HG02973 (cell line): ENCODE results near the gene ABAT.
"Not testable (repeated sequence)": the region's sequence is repeated elsewhere in the genome, so short reads cannot be mapped to it uniquely, and the experiment has no call there.

Source experiments
- ATAC-seq: cut with Tn5 transposase; IDR thresholded peaks from one replicate; pipeline ENCODE4 v1.9.1; 2021; ENCODE audit warnings: moderate library complexity; ENCODE audit not compliant: unreplicated experiment

Gene ABAT

GRCh38 chr16:8678068-8678927 is 3.9 kb downstream of the ABAT start:
- no peak for ATAC-seq

DNA sequence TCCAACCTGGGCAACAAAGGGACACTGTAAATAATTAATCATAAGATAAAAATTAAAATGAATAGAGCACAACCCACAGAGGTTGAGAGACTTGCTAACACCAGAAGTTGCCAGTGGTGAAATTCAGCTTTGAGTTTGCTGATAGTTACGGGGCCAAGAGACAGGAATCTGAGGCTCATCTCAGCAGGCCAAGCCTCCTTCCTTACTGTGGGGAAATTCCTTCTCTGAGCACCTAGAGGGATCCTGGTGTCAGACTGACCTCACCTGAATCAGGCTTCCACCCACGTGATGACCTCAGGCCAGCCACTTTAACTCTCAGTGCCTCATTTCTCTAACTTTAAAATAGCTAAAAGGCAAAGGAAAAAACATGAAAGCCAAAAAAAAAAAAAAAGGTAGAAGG is 4.7 kb downstream of the ABAT start:
- no peak for ATAC-seq

- ATAC-seq: no peak
Observed at GRCh38 chr16:8682551-8683259, 8.3 kb downstream of the ABAT start.

- ATAC-seq: no peak
Observed at GRCh38 chr16:8683640-8684039, 9.2 kb downstream of the ABAT start.

GRCh38 chr16:8685617-8686016 is 11.2 kb downstream of the ABAT start:
- ATAC-seq: no peak

DNA sequence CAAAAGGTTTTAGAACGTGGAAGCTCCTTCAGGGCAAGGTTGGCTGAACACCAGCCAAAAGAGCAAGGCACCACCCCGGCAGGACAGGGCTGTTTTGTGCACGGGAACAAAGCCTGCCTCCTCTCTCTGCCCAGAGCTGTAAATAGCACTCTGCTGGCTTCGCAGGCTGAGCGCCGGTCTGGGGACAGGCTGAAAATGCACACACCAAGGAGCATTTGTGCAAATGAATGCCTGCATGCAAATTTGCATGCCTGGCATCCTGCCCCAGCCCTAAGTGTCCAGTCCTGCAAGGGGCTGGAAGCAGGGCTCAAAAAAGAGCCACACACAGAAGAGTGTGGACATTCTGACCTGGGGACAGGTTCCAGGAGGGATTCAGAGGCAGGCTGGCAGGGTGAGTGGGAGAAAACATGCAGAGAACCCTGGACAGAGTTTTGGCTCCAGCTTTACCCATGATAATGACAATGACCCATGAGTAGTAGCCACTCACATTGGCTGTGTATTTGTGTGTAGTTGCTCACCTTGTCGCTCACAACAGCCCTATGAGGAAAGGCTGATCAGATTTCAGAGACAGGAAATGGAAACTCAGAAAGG is 11.7 kb downstream of the ABAT start:
- ATAC-seq: no peak

DNA sequence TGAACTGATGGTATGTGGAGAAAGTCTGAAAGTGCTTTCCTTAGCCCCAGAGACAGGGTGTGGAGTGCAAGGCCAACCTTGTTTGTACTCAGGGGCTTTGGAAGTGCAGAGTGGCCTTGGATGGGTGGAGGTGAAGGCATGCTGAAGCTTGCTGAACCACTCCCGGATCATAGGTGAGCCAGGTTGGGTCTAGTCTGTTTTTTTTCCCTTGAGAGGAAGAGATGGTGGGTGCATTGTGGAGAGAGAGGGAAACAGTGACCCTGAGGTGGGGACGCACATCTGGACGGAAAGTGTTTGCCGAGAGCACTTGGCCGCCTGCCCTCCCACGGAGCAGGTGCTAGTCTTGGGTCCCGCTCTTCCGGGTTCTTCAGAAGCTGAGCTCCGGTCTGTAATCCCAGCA is 12.5 kb downstream of the ABAT start:
- no peak for ATAC-seq

DNA sequence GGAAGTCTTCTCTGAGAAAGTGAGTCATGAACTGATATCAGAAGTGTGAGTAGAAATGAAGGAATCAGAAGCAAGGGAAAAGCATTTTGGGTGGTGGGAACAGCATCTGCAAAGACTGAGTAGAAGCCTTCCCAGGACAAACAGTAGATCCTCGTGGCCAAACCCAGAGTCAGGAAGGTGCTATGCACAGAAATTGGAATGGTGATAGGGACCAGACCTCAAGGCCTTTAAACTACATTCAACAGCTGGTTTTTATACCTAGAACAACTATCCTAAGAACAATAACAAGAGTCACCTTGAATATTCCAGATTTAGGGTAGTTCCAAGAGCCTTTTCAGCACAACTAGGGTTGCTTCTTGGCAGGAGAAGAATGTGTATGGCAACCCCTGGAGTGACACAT is 15.3 kb downstream of the ABAT start:
- no peak for ATAC-seq

DNA sequence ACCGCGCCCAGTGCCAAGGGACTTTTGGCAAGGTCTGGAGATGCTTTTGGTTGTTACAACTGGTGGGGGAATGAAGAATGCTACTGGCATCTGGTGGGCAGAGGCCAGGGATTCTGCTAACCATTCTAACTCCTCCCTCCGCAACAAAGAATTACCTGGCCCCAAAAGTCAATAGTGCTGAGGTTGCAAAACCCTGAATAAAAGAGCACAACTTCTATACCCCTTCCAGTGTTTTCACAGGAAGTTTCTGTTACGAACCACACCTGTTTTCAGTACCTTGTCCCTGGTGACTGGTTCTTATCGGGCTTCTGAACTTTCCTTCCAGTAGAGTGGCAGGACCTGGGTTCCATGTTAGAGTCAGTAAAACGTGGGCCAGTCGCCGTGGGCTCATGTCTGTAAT is 17.3 kb downstream of the ABAT start:
- ATAC-seq: no peak

- no peak for ATAC-seq
Observed at GRCh38 chr16:8694795-8695728, 20.6 kb downstream of the ABAT start.

DNA sequence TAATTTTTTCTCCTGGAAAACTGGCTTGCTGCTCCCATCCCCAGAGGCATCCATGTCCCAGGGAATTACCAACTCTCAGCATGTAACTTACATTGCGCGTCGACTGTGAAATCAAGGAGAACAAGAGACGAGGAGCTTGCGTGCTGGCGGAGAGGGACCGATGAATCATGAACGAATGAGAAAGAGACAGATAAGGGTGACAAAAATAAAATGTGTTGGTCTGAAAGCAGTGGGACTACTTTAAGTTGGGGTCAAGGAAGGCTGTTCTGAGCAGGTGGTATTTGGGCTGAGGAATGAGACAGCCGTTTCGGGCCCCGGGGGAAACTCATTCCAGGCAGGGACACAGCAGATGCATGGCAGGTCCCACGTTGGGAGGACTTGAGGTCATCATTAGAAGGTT is 22.5 kb downstream of the ABAT start:
- no peak for ATAC-seq

GRCh38 chr16:8697965-8698364 is 23.5 kb downstream of the ABAT start:
- no peak for ATAC-seq

DNA sequence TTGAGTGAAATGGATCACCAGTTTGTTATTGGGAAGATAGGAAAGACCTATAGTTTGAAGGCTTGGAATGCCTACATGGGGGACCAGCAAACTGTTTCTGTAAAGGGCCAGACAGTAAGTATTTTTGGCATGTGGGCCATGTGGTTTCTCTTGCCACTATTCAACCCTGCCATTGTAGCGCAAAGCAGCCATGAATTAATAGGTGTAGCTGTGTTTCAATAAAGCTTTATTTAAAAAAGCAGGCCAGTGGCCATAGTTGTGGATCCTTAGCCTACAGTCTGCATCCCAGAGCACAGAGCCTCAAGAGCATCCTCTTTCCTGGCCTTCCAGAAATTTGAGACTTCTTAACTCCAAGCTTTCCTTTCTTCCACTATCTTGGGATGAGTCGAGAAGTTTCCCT is 29.3 kb downstream of the ABAT start:
- ATAC-seq: no peak

DNA sequence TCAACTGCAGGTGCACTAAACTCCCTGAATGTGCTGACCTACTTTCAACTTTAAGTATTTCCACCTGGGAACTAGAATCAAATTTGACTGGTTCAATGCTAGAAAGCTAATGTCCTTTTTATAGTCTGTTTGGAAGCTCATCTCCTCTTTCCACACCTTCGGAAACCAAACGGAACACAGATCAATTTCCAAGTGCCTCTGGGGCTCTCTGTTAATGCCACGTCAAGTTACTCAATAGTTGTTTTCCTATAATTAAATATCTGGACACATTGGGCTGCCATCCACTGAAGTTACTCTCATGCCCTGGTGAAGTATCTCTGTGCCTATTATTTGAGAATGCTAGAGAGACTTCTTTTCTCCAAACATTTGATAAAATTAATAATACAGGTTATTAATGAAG is 29.7 kb downstream of the ABAT start:
- no peak for ATAC-seq

DNA sequence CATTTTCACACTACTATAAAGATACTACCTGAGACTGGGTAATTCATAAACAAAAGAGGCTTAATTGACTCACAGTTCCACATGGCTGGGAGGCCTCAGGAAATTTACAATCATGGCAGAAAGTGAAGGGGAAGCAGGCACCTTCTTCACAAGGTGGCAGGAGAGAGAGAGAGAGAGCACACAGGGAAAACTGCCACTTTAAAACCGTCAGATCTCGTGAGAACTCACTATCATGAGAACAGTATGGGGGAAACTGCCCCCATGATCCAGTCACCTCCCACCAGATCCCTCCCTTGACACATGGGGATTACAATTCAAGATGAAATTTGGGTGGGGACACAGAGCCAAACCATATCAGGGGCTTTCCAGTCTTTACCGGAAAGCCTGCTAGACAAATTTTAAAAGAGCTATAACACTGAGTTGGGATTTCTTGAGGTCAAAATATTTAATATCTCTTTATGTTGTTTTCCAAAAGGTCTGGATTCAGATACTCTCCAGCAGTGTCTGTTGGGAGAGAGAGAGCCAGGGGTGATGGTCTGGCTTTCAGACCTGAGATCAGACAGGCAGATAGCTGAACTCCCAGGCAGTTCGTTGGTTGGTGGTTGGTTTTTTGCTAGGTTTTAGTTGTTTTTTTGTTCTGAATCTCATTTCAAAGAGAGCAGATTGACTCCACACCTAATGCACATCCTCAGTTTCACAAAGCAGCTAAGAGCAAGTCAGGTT is 30.8 kb downstream of the ABAT start:
- ATAC-seq: not testable (repeated sequence)

GRCh38 chr16:8708536-8708935 is 34.1 kb downstream of the ABAT start:
- ATAC-seq: no peak

DNA sequence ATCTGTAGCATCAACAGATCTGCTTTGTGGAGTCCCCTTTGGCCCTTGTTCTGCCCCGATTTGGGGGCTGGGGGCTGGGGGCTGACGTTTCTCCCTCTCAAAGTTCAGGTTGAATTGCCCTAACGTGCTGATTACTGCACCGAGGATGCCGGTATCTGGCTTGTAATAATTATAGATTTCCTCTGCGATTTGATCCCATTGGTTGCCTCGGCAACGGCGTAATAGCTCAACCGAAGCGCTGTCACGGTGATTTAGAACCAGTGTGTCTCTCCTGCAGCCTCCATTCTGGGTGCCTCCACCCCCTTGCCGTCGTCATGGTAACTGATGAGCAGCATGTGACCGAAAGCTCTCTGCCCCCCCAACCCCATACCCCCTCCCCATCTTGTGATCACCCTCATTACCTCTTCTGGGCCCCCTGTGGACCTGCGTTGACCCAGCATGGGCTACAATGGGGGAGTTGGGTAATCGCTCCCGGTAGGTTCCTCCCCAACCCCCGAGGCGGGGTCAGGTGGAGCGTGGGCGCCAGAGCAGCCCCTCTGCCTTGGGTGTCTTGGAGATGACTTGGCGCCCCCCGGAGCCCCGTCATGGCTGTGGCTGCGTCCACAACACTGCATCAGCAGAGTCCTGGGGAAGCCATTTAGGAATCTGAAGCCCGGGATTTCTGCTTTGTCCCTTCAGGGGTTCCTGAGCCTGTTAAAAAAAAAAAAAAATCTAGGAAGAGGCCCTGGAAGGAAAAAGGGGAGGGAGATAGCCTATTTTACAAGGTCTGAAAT is 38.4 kb downstream of the ABAT start:
- ATAC-seq: no peak

GRCh38 chr16:8713635-8714172 is 39.3 kb downstream of the ABAT start:
- no peak for ATAC-seq

GRCh38 chr16:8714174-8714573 is 39.8 kb downstream of the ABAT start:
- ATAC-seq: no peak
